GM12891 (cell line): Measurements from ENCODE around the gene ERVV-1.

ENCODE experiments used
- PAX5 ChIP-seq: IDR thresholded peaks from 2 replicates; pipeline ENCODE4 v1.6.1; 2011; ENCODE audit warnings: low read length, moderate library complexity, mild to moderate bottlenecking; ENCODE audit not compliant: insufficient read depth, severe bottlenecking
- POLR2A ChIP-seq: IDR thresholded peaks from 2 replicates; pipeline ENCODE4 v1.6.1; 2011; ENCODE audit warnings: low read depth, low read length, control low read depth
- POLR2AphosphoS5 ChIP-seq: IDR thresholded peaks from 2 replicates; pipeline ENCODE4 v1.6.1; 2011; ENCODE audit warnings: low read depth, low read length, control low read depth
- POU2F2 ChIP-seq: IDR thresholded peaks from 2 replicates; pipeline ENCODE4 v1.6.1; 2011; ENCODE audit warnings: low read depth, mild to moderate bottlenecking, control low read depth, low read length, moderate library complexity
- SPI1 ChIP-seq: IDR thresholded peaks from 2 replicates; pipeline ENCODE4 v1.6.1; 2011; ENCODE audit warnings: low read depth, low read length, control low read depth
- TAF1 ChIP-seq: IDR thresholded peaks from 2 replicates; pipeline ENCODE4 v1.6.1; 2011; ENCODE audit warnings: low read depth, low read length, control low read depth

DNA sequence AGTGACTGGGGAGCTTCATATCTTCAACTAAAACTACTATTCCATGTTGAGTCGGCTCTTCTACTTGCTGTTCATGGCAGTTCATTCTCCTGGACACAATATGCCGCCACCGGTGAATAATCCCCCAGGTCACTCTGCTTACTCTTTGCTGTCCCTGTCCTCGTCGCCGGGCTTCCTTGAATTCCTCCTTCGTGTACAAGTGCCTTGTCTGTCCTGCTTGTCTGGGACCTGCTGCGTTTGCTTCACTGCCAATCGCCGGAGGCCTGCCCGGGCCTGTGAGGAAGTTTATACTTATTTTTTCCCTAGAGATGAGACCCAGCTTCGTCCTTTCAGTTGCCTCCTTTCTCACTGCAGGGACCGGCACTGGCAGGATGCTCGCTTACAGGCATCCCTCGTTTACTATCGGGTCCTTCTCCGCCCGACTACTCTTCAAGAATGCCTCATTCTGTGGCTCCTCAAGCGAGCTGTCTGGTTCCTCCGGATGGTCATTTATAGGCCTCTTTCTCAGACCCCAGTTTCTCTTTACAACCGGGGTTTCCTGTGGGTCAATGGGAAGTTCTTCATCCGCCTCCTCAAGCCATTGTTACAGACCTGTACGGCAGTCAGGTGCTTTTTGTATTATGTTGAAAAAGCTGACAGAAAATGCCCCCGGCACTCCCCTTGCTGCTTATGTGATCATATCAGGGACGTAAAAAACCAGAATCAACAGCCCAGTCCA is 5.5 kb upstream of the ERVV-1 start:
- TF ChIP-seq POLR2A: no peak
- TF ChIP-seq POLR2AphosphoS5: no peak
- no peak for TF ChIP-seq TAF1
- no peak for TF ChIP-seq POU2F2
- TF ChIP-seq PAX5: no peak
- no peak for TF ChIP-seq SPI1
